Measurements from ENCODE around the gene ST7.

Gene ST7

GRCh38 chr7:117061751-117062150, 108.5 kb downstream of the ST7 start:
- in situ Hi-C loops (cut with MboI; ENCODE audit: low sequenced_read_pairs), result no loop called here

DNA sequence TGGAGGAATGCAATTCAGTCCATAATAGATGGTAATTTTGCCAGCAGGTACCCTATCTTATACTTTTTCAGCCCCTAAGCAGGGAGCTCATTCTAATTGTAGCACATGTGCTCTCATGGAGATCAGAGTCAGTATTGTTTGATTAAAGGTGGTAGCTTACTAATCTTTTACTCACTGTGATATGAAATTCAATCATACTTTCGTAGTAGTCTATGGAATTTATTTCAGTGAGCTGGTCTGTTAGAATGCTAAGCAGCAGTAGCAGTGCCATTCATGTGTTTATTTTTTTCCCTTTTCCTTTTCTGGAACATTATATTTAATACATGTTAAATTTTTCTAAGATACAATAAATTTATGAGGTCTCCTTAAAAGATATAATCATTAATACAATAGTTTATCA, 109.0 kb downstream of the ST7 start:
- in situ Hi-C loops (cut with MboI; ENCODE audit: low sequenced_read_pairs), result no loop called here

GRCh38 chr7:117064688-117065087, 111.4 kb downstream of the ST7 start:
- in situ Hi-C loops (cut with MboI; ENCODE audit: low sequenced_read_pairs), result no loop called here

- in situ Hi-C loops (cut with MboI; ENCODE audit: low sequenced_read_pairs), result no loop called here
Observed at GRCh38 chr7:117065571-117066150, 112.4 kb downstream of the ST7 start.

GRCh38 chr7:117066668-117067067, 113.4 kb downstream of the ST7 start:
- in situ Hi-C loops (cut with MboI; ENCODE audit: low sequenced_read_pairs), result no loop called here

GRCh38 chr7:117067340-117067739, 114.0 kb downstream of the ST7 start:
- in situ Hi-C loops (cut with MboI; ENCODE audit: low sequenced_read_pairs), result no loop called here

DNA sequence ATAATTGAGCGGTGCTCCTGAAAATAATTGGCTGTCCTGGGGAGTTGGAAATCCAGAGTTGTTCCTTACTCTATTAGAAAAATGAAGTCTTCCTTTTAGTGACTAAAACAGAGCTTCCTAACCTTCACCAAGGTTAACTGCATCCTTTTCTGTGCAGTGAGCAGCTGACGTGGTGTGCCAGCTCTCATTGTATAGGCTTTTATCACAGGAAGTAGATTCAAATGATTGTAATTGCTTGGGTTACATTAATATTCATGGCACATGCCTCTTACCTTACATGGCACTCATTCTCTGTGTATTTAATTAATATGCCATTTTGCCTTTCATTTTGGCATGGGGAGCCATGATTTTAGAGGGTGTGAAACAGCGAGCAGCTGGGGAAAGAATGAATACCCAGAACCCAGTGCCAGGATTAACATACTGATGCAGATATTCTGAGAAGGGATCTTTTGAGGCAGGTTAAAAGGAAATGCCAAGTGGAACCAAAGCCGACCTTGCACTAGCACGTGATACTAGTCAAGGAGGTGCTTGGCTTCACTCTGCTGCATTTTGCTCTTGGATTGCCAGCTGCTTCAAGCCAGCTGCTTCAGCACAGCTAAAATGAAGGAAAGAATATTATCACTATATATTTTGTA, 115.3 kb downstream of the ST7 start:
- in situ Hi-C loops (cut with MboI; ENCODE audit: low sequenced_read_pairs), result no loop called here

GRCh38 chr7:117069379-117069778, 116.1 kb downstream of the ST7 start:
- in situ Hi-C loops (cut with MboI; ENCODE audit: low sequenced_read_pairs), result no loop called here

DNA sequence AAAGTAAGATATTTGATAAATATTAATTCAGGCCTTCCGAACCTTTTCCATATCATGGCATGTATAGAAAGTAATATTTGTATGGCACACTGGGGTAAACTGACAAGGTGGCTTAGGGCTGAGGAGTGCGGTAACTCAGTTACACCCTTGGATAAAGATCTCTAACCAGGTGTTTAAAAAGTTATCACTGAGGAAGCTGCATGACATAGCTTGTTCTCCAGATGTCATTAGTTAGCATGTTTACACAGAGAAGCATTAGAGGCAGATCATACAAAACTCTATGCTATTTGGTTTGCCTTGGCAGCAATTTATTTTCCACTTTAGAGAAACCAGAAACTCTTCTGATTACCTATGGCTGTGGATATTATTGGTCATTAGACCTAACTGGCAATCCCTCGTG, 118.2 kb downstream of the ST7 start:
- in situ Hi-C loops (cut with MboI; ENCODE audit: low sequenced_read_pairs), result no loop called here

GRCh38 chr7:117072620-117073118, 119.4 kb downstream of the ST7 start:
- in situ Hi-C loops (cut with MboI; ENCODE audit: low sequenced_read_pairs), result no loop called here

- in situ Hi-C loops (cut with MboI; ENCODE audit: low sequenced_read_pairs), result no loop called here
Observed at GRCh38 chr7:117074378-117074777, 121.1 kb downstream of the ST7 start.

GRCh38 chr7:117075934-117076333, 122.6 kb downstream of the ST7 start:
- in situ Hi-C loops (cut with MboI; ENCODE audit: low sequenced_read_pairs), result no loop called here

- in situ Hi-C loops (cut with MboI; ENCODE audit: low sequenced_read_pairs), result no loop called here
Observed at GRCh38 chr7:117076426-117076943, 123.2 kb downstream of the ST7 start.

DNA sequence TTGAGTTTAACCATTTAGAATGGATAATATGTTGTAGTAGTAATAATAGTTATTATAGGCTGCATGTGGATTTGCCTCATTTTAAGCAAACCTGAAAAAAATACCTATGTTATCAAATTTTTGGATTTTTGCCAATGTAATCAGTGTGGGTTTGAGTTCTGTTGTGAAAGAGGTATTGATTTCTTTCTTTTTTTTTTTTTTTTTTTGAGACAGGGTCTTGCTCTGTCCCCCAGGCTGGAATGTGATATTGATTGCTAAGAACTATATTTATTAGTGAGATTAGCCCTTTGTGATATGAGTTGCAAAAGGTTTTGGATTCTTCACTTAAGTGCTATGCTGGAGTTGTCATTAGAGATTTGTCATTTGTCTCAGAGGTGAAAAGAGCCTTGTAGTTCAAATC, 124.4 kb downstream of the ST7 start:
- in situ Hi-C loops (cut with MboI; ENCODE audit: low sequenced_read_pairs), result no loop called here

GRCh38 chr7:117082647-117083046, 129.3 kb downstream of the ST7 start:
- in situ Hi-C loops (cut with MboI; ENCODE audit: low sequenced_read_pairs), result no loop called here

DNA sequence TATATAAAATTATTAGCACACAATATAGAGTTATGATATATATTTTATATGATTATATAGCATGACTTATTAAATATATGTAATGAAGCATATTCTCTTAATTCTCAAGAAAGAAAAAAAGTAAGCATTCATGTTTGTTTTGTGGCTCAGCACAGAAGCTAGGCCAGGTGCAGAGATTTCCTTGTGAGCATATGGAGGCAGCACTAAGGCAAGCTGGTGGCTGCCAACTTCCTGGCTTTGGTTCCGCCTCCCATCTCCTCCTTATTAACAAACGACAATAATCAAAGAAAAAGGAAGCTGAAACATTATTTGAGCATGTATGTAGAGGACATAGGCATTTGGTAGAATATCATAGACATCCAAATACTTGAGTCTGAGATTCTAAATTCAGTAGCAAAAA, 130.3 kb downstream of the ST7 start:
- in situ Hi-C loops (cut with MboI; ENCODE audit: low sequenced_read_pairs), result no loop called here

DNA sequence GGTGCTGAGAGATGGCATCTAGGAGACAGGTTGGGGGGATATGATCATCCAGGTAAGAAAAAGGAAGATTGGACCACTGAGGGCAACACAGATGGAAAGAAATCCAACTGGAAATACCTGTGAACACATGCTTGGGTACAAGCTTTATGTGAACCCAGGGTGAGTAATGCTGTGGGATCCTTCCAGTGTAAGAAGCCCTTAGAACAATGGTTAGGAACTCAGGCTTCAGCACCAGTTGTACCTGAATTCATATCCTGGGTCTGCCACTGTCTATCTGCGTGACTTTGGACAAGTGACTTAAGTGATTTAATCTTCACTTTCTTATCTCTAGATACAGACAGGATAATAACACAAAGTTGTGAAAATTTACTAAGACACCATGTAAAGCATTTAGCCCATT, 131.0 kb downstream of the ST7 start:
- in situ Hi-C loops (cut with MboI; ENCODE audit: low sequenced_read_pairs), result no loop called here

- in situ Hi-C loops (cut with MboI; ENCODE audit: low sequenced_read_pairs), result no loop called here
Observed at GRCh38 chr7:117085275-117085674, 132.0 kb downstream of the ST7 start.

DNA sequence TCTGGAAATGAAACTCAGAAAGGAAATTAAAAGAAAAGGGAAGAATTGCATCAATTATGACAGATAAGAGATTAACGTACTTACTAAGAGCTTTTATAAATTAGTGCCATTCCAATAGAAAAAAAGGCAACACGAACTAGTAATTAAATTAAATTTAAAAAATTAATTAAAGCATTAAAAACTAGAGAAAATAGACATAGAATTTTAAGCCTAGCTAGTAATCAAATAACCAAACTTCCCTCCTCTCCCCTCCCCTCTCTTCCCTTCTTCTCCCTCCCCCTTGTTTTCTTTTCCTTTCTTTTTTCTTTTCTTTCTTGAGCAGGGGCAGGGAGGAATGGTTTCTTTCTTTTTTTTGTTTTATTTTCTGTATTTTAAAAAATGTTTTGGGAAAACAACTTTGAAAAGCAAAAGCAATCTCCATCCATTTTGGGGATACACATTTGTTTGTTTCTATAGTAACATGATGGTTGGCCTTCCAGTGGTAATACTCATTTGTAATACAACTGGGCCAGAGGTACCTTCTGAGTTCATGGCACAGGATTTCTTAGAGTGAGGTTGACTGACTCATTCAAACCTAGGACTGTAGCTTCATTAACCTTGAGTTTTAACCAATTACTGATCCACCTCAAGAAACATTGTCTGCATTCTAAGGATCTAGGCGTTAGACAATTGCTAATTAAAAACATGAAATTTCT, 132.6 kb downstream of the ST7 start:
- in situ Hi-C loops (cut with MboI; ENCODE audit: low sequenced_read_pairs), result no loop called here

- in situ Hi-C loops (cut with MboI; ENCODE audit: low sequenced_read_pairs), result no loop called here
Observed at GRCh38 chr7:117086788-117087187, 133.5 kb downstream of the ST7 start.

- in situ Hi-C loops (cut with MboI; ENCODE audit: low sequenced_read_pairs), result no loop called here
Observed at GRCh38 chr7:117087639-117088396, 134.5 kb downstream of the ST7 start.

Data from HL-60/S4 treated with phorbol 12-myristate 13-acetate at 8.2 ng/mL for 4 days and 3 days (cell line).